ENCODE measurements around the gene TAF1.
"Not testable (repeated sequence)": the region's sequence is repeated elsewhere in the genome, so short reads cannot be mapped to it uniquely, and the experiment has no call there.

Gene TAF1

GRCh38 chrX:71365875-71366673 is at the start of gene TAF1:
TSS of gene TAF1 (plus strand) at chrX:71366357. CDS start at chrX:71366375, 18 bp downstream.
- DNase-seq = peak; percentile 94 to 96

GRCh38 chrX:71316959-71317358 is 49.2 kb upstream of the TAF1 start:
- not testable (repeated sequence) for DNase-seq

GRCh38 chrX:71320126-71320525 is 46.0 kb upstream of the TAF1 start:
- DNase-seq = no peak

GRCh38 chrX:71321731-71322130 is 44.4 kb upstream of the TAF1 start:
- no peak for DNase-seq

GRCh38 chrX:71324452-71324851 is 41.7 kb upstream of the TAF1 start:
- DNase-seq = not testable (repeated sequence)

- no peak for DNase-seq
Observed at GRCh38 chrX:71326394-71326793, 39.8 kb upstream of the TAF1 start.

- DNase-seq = not testable (repeated sequence)
Observed at GRCh38 chrX:71349151-71349665, 16.9 kb upstream of the TAF1 start.

- not testable (repeated sequence) for DNase-seq
Observed at GRCh38 chrX:71349867-71350266, 16.3 kb upstream of the TAF1 start.

- not testable (repeated sequence) for DNase-seq
Observed at GRCh38 chrX:71352439-71352838, 13.7 kb upstream of the TAF1 start.

GRCh38 chrX:71364221-71364620 is 1.9 kb upstream of the TAF1 start:
- DNase-seq = no peak

- DNase-seq = no peak
Observed at GRCh38 chrX:71365356-71365874, 742 bp upstream of the TAF1 start.

- peak; percentile 4 to 18 for DNase-seq
Observed at GRCh38 chrX:71366674-71367256, 608 bp downstream of the TAF1 start.

GRCh38 chrX:71367396-71367795 is 1.2 kb downstream of the TAF1 start:
- DNase-seq = peak in 1 of 2 donors; percentile 0

- DNase-seq = no peak
Observed at GRCh38 chrX:71372388-71372787, 6.2 kb downstream of the TAF1 start.

GRCh38 chrX:71378732-71379131 is 12.6 kb downstream of the TAF1 start:
- no peak for DNase-seq

- not testable (repeated sequence) for DNase-seq
Observed at GRCh38 chrX:71391725-71392124, 25.6 kb downstream of the TAF1 start.

GRCh38 chrX:71393919-71394318 is 27.8 kb downstream of the TAF1 start:
- DNase-seq = no peak

GRCh38 chrX:71396576-71396975 is 30.4 kb downstream of the TAF1 start:
- no peak for DNase-seq

GRCh38 chrX:71400710-71401109 is 34.6 kb downstream of the TAF1 start:
- no peak for DNase-seq

- not testable (repeated sequence) for DNase-seq
Observed at GRCh38 chrX:71416260-71416659, 50.1 kb downstream of the TAF1 start.

- DNase-seq = no peak
Observed at GRCh38 chrX:71420686-71421085, 54.5 kb downstream of the TAF1 start.

- no peak for DNase-seq
Observed at GRCh38 chrX:71432733-71433132, 66.6 kb downstream of the TAF1 start.

- DNase-seq = no peak
Observed at GRCh38 chrX:71438750-71439149, 72.6 kb downstream of the TAF1 start.

- DNase-seq = no peak
Observed at GRCh38 chrX:71439420-71439819, 73.3 kb downstream of the TAF1 start.

Measured in CD4-positive, alpha-beta T cell treated with Interleukin-1 beta for 1 hour (primary cell).